Breast epithelium (tissue), 3 donors: ENCODE results near the gene DHRS3.

ENCODE experiments used
- CTCF ChIP-seq, 3 donors: fragments of 450-650 bp; IDR thresholded peaks; one replicate each; pipeline ENCODE4 v1.5.1; 2016 to 2017; ENCODE audit warnings: antibody characterized with exemption in 3 of 3, mild to moderate bottlenecking in 3 of 3, moderate library complexity in 3 of 3
- POLR2A ChIP-seq: fragments of 450-650 bp; IDR thresholded peaks from one replicate; pipeline ENCODE4 v1.6.1; 2016; ENCODE audit warnings: antibody characterized with exemption, mild to moderate bottlenecking, moderate library complexity
- POLR2AphosphoS5 ChIP-seq, 3 donors: sonication (generic); formaldehyde crosslinking; IDR thresholded peaks; one replicate each; pipeline ENCODE4 v1.6.1; 2017; ENCODE audit warnings: antibody characterized with exemption in 3 of 3

GRCh38 chr1:12529640-12530174 is 88.3 kb downstream of the DHRS3 start:
- TF ChIP-seq CTCF (IDR thresholded peaks at IDR 0.05) = no peak
- no peak for TF ChIP-seq POLR2A
- no peak for TF ChIP-seq POLR2AphosphoS5 (IDR thresholded peaks at IDR 0.05)
